GM12878 (cell line): ENCODE measurements around the gene EML1. TPM values are rescaled to one million over a fixed set of nuclear protein-coding genes. Genes with fewer than 3 reads are reported as not detected.
A peak's percentile ranks its signal among the peaks of the same experiment; 100 is the strongest.

Source experiments
- ATAC-seq: fragments of 200-7000 bp; cut with Tn5 transposase; 3 replicates; pipeline ENCODE4 v1.9.1; 2020; ENCODE audit warnings: mild to moderate bottlenecking, moderate library complexity
- BruUV-seq: library from RNA; stranded (reverse); fragments of 400-500 nt; replicated peaks from 2 replicates; lab custom pipeline; 2021; lab: Mats Ljungman, UMichigan
- CTCF ChIA-PET: fragments of 300-600 bp; sonication (Branson Sonifier 250); formaldehyde crosslinking; extraction: SDS; loops from one replicate; lab custom pipeline; 2021; ENCODE audit warnings: inconsistent platforms; lab: Yijun Ruan, JAX
- POLR2A ChIA-PET: fragments of 350-600 bp; formaldehyde crosslinking; extraction: SDS; loops from one replicate; lab custom pipeline; 2021; ENCODE audit warnings: inconsistent platforms; lab: Charles Lee
- RAD21 ChIA-PET: fragments of 300-600 bp; sonication (Branson Sonifier 250); formaldehyde crosslinking; loops from one replicate; lab custom pipeline; 2023; ENCODE audit warnings: antibody characterized with exemption; ENCODE audit not compliant: unreplicated experiment; lab: Charles Lee
- SMC1A ChIA-PET: fragments of 300-600 bp; sonication (Branson Sonifier 250); formaldehyde crosslinking; loops from one replicate; lab custom pipeline; 2023; ENCODE audit not compliant: unreplicated experiment, uncharacterized antibody; lab: Charles Lee
- DNase-seq: peaks from one replicate; pipeline ENCODE4 v3.0.0-alpha.2; 2011; ENCODE audit warnings: low read depth, low spot score
- FAIRE-seq: peaks from 3 replicates; lab custom pipeline; 2011; peaks lifted over from hg19 to GRCh38; lab: Jason Lieb, UNC
- H2AFZ ChIP-seq: 2 replicates; pipeline ENCODE4 v1.6.0; 2011; ENCODE audit warnings: low read depth, low read length, control low read depth; ENCODE audit not compliant: control insufficient read depth
- H3K27ac ChIP-seq: 2 replicates; pipeline ENCODE4 v1.5.1; 2011; ENCODE audit warnings: control low read depth; ENCODE audit not compliant: control insufficient read depth, insufficient read depth
- H3K27me3 ChIP-seq, 2 experiments: replicated peaks in 1 of 2; 2 replicates each; pipeline versions ENCODE4 v1.6.0 to v1.6.1; 2011; ENCODE audit warnings: low read length in 1 of 2; ENCODE audit not compliant: control insufficient read depth in 2 of 2, insufficient read depth in 2 of 2
- H3K36me3 ChIP-seq, 2 experiments: 2 replicates each; pipeline ENCODE4 v1.5.1; 2011; ENCODE audit warnings: low read length in 1 of 2; ENCODE audit not compliant: control insufficient read depth in 2 of 2, insufficient read depth in 2 of 2
- H3K4me1 ChIP-seq: 2 replicates; pipeline ENCODE4 v1.6.1; 2011; ENCODE audit warnings: mild to moderate bottlenecking, low read length, moderate library complexity, mixed read lengths; ENCODE audit not compliant: control insufficient read depth, insufficient read depth
- H3K4me2 ChIP-seq: 2 replicates; pipeline ENCODE4 v1.6.0; 2011; ENCODE audit warnings: control low read depth; ENCODE audit not compliant: control insufficient read depth, insufficient read depth
- H3K4me3 ChIP-seq: fragments of 200-600 bp; sonication (generic); 2 replicates; pipeline ENCODE4 v1.5.1; 2016
- H3K79me2 ChIP-seq: 2 replicates; pipeline ENCODE4 v1.6.0; 2011; ENCODE audit warnings: low read length; ENCODE audit not compliant: control insufficient read depth, insufficient read depth
- H3K9ac ChIP-seq: 2 replicates; pipeline ENCODE4 v1.8.0; 2011; ENCODE audit warnings: low read length, control low read depth, mixed read lengths; ENCODE audit not compliant: control insufficient read depth, insufficient read depth
- H3K9me3 ChIP-seq: replicated peaks from 3 replicates; pipeline ENCODE4 v1.5.1; 2011; ENCODE audit warnings: mild to moderate bottlenecking, low read length; ENCODE audit not compliant: control insufficient read depth, insufficient read depth
- H4K20me1 ChIP-seq: 2 replicates; pipeline ENCODE4 v1.6.0; 2011; ENCODE audit not compliant: control insufficient read depth, insufficient read depth
- BMI1 ChIP-seq: fragments of 450-650 bp; IDR thresholded peaks from 2 replicates; pipeline ENCODE4 v1.6.1; 2016; ENCODE audit warnings: mild to moderate bottlenecking, moderate library complexity, borderline replicate concordance
- E2F4 ChIP-seq: IDR thresholded peaks from 2 replicates; pipeline ENCODE4 v1.6.1; 2012; ENCODE audit warnings: low read depth, low read length, improper control_type of control experiment
- TAF1 ChIP-seq: IDR thresholded peaks from 2 replicates; pipeline ENCODE4 v1.6.1; 2011; ENCODE audit warnings: mild to moderate bottlenecking, low read depth, low read length, borderline replicate concordance
- ZBED1 ChIP-seq: IDR thresholded peaks from 2 replicates; pipeline ENCODE4 v1.6.1; 2016; ENCODE audit warnings: borderline replicate concordance
- ZZZ3 ChIP-seq: IDR thresholded peaks from 2 replicates; pipeline ENCODE4 v1.6.1; 2011; ENCODE audit warnings: low read depth; ENCODE audit not compliant: control insufficient read depth, insufficient read length
- WGBS: methylation state at CpG from one replicate; pipeline ENCODE4 v1.1.6; 2016; ENCODE audit warnings: low lambda C conversion rate; ENCODE audit not compliant: insufficient replicate concordance, insufficient coverage; ENCODE audit errors: missing lambda C conversion rate; 5-methylcytosine and 5-hydroxymethylcytosine counted together
- in situ Hi-C: fragments of 300-500 bp; cut with MboI; formaldehyde crosslinking; loops from 9 replicates; pipeline ENCODE4 v1.14.3; 2018; ENCODE audit warnings: mixed read lengths
- intact Hi-C: fragments of 100-400 bp; cut with micrococcal nuclease; formaldehyde crosslinking; loops from one replicate; pipeline ENCODE4 v1.14.2; 2022; ENCODE audit not compliant: unreplicated experiment
- polyA plus RNA-seq, 11 experiments: library from polyadenylated mRNA; depleted of rRNA in 4 of 11; unstranded in 6 of 11; stranded (reverse) in 5 of 11; fragments of >200 nt; fragmentation: Nextera tagmentation in 4 of 11; fragmentation: Illumina TruSeq in 1 of 11; extraction: Ambion mirVana in 4 of 11; extraction: Trizol in 1 of 11; gene quantifications; 1 replicate in 1 of 11; 2 replicates in 10 of 11; pipeline versions ENCODE4 v1.2.1 to v1.2.3, GENCODE V29; 2011 to 2016; ENCODE audit warnings: inconsistent platforms in 2 of 11, missing spikeins in 2 of 11, low read depth in 1 of 11
- total RNA-seq, 4 experiments: library from RNA; depleted of rRNA in 3 of 4; stranded (reverse); fragments of >200 nt in 3 of 4; fragmentation: Illumina TruSeq in 1 of 4; extraction: Trizol in 1 of 4; gene quantifications; 2 replicates each; pipeline versions ENCODE4 v1.2.1 to v1.2.3, GENCODE V29; 2013 to 2021

The EML1 gene
- total and polyA plus RNA-seq, 10 of the 15 experiments (the other 5 are each of a cell fraction or from before 2014, with no cell fraction given): 0.05 to 3.4 (median 0.11) TPM; not detected in 3

GRCh38 chr14:99879401-99880295 lies 86.4 kb downstream of the EML1 start:
- BruUV-seq: no TSS peak

More at GRCh38 chr14:99879401-99880295, 86.4 kb downstream of the EML1 start:
- ChIA-PET SMC1A (interaction anchor here (0.7 to 1.6 kb wide), 3 partner anchors 195 to 356 kb away, joined by 3 read pairs; partner anchors contain the start of gene CYP46A1), POLR2A (no interaction called here), CTCF (interaction anchor here (0.9 to 1.7 kb wide), 2 partner anchors 20 to 196 kb away, joined by 3 to 4 read pairs; partner anchors contain the start of gene CYP46A1), RAD21 (interaction anchor here (0.8 to 1.3 kb wide), 2 partner anchors 20 to 150 kb away, joined by 4 to 5 read pairs; no protein-coding TSS in a partner anchor)
- in situ Hi-C loops: loop anchor here (5.0 kb wide), 2 partner anchors 197 to 352 kb away; partner anchors contain the start of gene CYP46A1
- no peak overlapping the region for H3K9ac ChIP-seq
- no peaks in the 10 kb centered on the region for H3K36me3 ChIP-seq
- no peak overlapping the region for H2AFZ ChIP-seq
- H3K4me3 ChIP-seq: no peak overlapping the region
- intact Hi-C loops: no loop called here
- no peak overlapping the region for H3K4me2 ChIP-seq
- no peaks in the 10 kb centered on the region for H4K20me1 ChIP-seq
- FAIRE-seq (peak; percentile 38), ATAC-seq (no peak), DNase-seq (no peak)
- no peak for TF ChIP-seq TAF1
- TF ChIP-seq ZBED1: no peak
- no peak for TF ChIP-seq BMI1
- TF ChIP-seq ZZZ3: no peak
- TF ChIP-seq E2F4: no peak
- 10% methylated on average over 5 of the region's 5 CpGs for WGBS
- no peak overlapping the region for H3K27ac ChIP-seq
- H3K4me1 ChIP-seq: no peaks in the 10 kb centered on the region
- no peaks in the 10 kb centered on the region for H3K79me2 ChIP-seq
- H3K9me3 ChIP-seq: no peaks in the 10 kb centered on the region
- peaks cover 0 to 3% of the 10 kb centered on the region in 2 experiments; a peak in 1 of 4 replicates for H3K27me3 ChIP-seq
